Measurements from ENCODE around the gene DOCK6. TPM values are rescaled to one million over a fixed set of nuclear protein-coding genes. Genes with fewer than 3 reads are reported as not detected.

DOCK6 gene
- total RNA-seq, 1 experiment from 2014 or later: 57.9 TPM

DNA sequence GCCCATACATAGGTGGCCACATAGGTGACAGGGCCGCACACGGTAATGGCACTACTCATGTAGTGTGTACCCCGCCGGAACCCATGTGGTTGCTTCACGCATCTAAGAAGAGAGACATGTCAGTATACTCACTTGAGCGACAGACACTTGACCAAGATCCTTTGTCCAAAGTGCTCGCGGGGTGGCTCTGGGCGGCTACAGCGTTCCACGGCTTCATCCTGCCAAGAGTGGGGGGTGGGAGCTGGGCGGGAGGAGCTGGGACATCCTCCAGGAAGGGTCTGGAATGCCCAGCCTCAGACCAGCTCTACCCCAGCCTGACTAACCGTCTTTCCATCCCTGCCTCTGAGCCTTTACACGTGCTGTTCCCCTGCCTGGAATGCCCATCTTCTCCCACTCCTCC is 14.4 kb downstream of the DOCK6 start:
- Histone ChIP-seq H3K4me2 (ENCODE audit: insufficient read depth, insufficient read length, low read length) (no peak overlapping the region), H3K4ac (ENCODE audit: low read depth, low read length) (no peak overlapping the region), H3K27me3 (ENCODE audit: insufficient read depth, low read length) (no peaks in the 10 kb centered on the region), H2BK20ac (ENCODE audit: low read depth, low read length, poor library complexity, severe bottlenecking) (no peak overlapping the region), H4K8ac (replicated peaks; ENCODE audit: insufficient read length, low read depth, low read length) (no peak overlapping the region), H2AK5ac (ENCODE audit: insufficient read length, low read length) (no peak overlapping the region), H3K79me2 (ENCODE audit: insufficient read depth, low read length) (no peaks in the 10 kb centered on the region), H4K5ac (ENCODE audit: insufficient read length, low read depth, low read length) (no peak overlapping the region), H3K4me1 (ENCODE audit: insufficient read depth, low read length) (no peaks in the 10 kb centered on the region), H3K79me1 (ENCODE audit: insufficient read depth, low read depth, low read length, poor library complexity, severe bottlenecking) (no peaks in the 10 kb centered on the region), H3K23ac (ENCODE audit: insufficient read length, low read depth, low read length) (no peak overlapping the region), H2BK15ac (ENCODE audit: low read depth, low read length) (no peak overlapping the region), H2BK5ac (ENCODE audit: insufficient read length, low read length) (no peak overlapping the region), H3K18ac (ENCODE audit: insufficient read length, low read depth, low read length) (no peak overlapping the region), H2BK120ac (ENCODE audit: low read depth, low read length, poor library complexity, severe bottlenecking) (no peak overlapping the region), H3K56ac (ENCODE audit: insufficient read length, low read depth, low read length) (no peak overlapping the region), H2BK12ac (ENCODE audit: insufficient read length, low read depth, low read length) (no peak overlapping the region), H3K14ac (ENCODE audit: insufficient read depth, low read length) (no peak overlapping the region), H3K27ac (ENCODE audit: insufficient read length, low read depth, low read length) (no peak overlapping the region), H3K9me3 (ENCODE audit: control insufficient read depth, low read depth, low read length) (no peaks in the 10 kb centered on the region), H4K20me1 (ENCODE audit: control insufficient read depth, insufficient read depth, insufficient read length) (peaks cover 2% of the 10 kb centered on the region), H2AFZ (ENCODE audit: low read length) (no peak overlapping the region), H3K23me2 (ENCODE audit: insufficient read length, low read depth, low read length, poor library complexity, severe bottlenecking) (no peaks in the 10 kb centered on the region), H3K9ac (ENCODE audit: extremely low read depth, insufficient read length, low read length) (no peak overlapping the region), H3T11ph (ENCODE audit: low read length) (no peak overlapping the region), H4K91ac (ENCODE audit: insufficient read length, low read depth, low read length) (no peak overlapping the region)
- Mint-ChIP-seq H3K9me3 (no peaks in the 10 kb centered on the region), H3K27ac (no peak overlapping the region; a peak in 1 of 7 replicates), H3K36me3 (ENCODE audit: insufficient read depth in 1 of 3, low read depth in 3 of 3) (peaks cover 14 to 47% (median 42%) of the 10 kb centered on the region in 3 experiments; a peak in 6 of 7 replicates), H3K4me3 (no peak overlapping the region), H3K27me3 (ENCODE audit: low read depth) (peaks cover 3% of the 10 kb centered on the region; the same call in 1 of the 2 replicates), H3K4me1 (peaks cover 0 to 6% of the 10 kb centered on the region in 2 experiments; a peak in 3 of 4 replicates)
- TF ChIP-seq, protein P1, sequence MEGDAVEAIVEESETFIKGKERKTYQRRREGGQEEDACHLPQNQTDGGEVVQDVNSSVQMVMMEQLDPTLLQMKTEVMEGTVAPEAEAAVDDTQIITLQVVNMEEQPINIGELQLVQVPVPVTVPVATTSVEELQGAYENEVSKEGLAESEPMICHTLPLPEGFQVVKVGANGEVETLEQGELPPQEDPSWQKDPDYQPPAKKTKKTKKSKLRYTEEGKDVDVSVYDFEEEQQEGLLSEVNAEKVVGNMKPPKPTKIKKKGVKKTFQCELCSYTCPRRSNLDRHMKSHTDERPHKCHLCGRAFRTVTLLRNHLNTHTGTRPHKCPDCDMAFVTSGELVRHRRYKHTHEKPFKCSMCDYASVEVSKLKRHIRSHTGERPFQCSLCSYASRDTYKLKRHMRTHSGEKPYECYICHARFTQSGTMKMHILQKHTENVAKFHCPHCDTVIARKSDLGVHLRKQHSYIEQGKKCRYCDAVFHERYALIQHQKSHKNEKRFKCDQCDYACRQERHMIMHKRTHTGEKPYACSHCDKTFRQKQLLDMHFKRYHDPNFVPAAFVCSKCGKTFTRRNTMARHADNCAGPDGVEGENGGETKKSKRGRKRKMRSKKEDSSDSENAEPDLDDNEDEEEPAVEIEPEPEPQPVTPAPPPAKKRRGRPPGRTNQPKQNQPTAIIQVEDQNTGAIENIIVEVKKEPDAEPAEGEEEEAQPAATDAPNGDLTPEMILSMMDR (conservative IDR thresholded peaks at IDR 0.05): no peak
- DNase-seq: no peak
- WGBS (ENCODE audit: extremely low coverage, insufficient read length, low lambda C conversion rate): no CpG with 5 or more reads among the region's 14 CpGs

Measured in H9 (cell line).